Activated T-helper 1 cell treated with anti-CD3 and anti-CD28 coated beads, Interleukin-12 subunit alpha, Interleukin-12 subunit beta, Interleukin-2, Interleukin-4 antibody, amounts not matched to agents 30 ng/mL and 10 ng/mL and 1 ng/mL, durations not matched to agents 14 hours and 24 hours and 36 hours (primary cell): ENCODE data around the gene GCH1. TPM values are rescaled to one million over a fixed set of nuclear protein-coding genes. Genes with fewer than 3 reads are reported as not detected.

Experiments
- DNase-seq: peaks from one replicate; pipeline ENCODE4 v3.0.0; 2021; ENCODE audit warnings: low spot score
- H3K27ac Mint-ChIP-seq: one replicate; pipeline ENCODE4 v1.8.0; 2021; ENCODE audit warnings: mild to moderate bottlenecking, mixed read lengths
- H3K27me3 Mint-ChIP-seq: one replicate; pipeline ENCODE4 v1.8.0; 2022; ENCODE audit warnings: mild to moderate bottlenecking, moderate library complexity, mixed read lengths; ENCODE audit not compliant: insufficient read depth
- H3K36me3 Mint-ChIP-seq: one replicate; pipeline ENCODE4 v1.8.0; 2021; ENCODE audit warnings: low read depth, mixed read lengths
- H3K4me1 Mint-ChIP-seq: one replicate; pipeline ENCODE4 v1.8.0; 2021; ENCODE audit warnings: low read depth, mixed read lengths
- H3K4me3 Mint-ChIP-seq: one replicate; pipeline ENCODE4 v1.8.0; 2021; ENCODE audit warnings: mild to moderate bottlenecking, moderate library complexity, mixed read lengths
- H3K9me3 Mint-ChIP-seq: one replicate; pipeline ENCODE4 v1.8.0; 2021; ENCODE audit warnings: mixed read lengths
- intact Hi-C: fragments of 100-400 bp; cut with micrococcal nuclease; formaldehyde crosslinking; loops from one replicate; pipeline ENCODE4 v1.15.1; 2024
- total RNA-seq: library from RNA; stranded (reverse); gene quantifications from 2 replicates; pipeline ENCODE4 v1.2.3, GENCODE V29; 2022

GCH1 gene
- total RNA-seq, 1 donor from 2014 or later: 61.4 TPM

DNA sequence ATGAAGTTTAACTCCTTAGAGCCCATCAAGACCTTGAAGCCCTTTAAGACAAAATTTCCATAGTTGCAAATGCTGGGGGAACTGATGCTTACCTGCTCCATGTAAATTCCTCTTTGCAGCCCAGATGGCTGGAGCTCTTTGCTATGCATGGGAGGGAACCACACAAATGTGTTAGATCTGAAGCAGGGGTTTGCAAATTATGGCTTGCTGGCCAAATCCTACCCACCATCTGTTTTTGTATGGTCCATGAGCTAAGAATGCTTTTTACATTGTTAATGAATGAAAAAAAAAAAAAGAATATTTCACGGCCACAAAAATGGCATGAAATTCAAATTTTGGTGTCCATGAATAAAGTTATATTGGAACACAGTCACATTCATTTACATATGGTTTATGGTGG lies 74.6 kb downstream of the GCH1 start:
- peaks cover 5% of the 10 kb centered on the region for H3K36me3 Mint-ChIP-seq
- H3K9me3 Mint-ChIP-seq: peaks cover 24% of the 10 kb centered on the region
- no peak overlapping the region for H3K4me3 Mint-ChIP-seq
- DNase-seq: no peak
- no peaks in the 10 kb centered on the region for H3K4me1 Mint-ChIP-seq
- intact Hi-C loops: no loop called here
- H3K27me3 Mint-ChIP-seq: no peaks in the 10 kb centered on the region
- no peak overlapping the region for H3K27ac Mint-ChIP-seq

- intact Hi-C loops: no loop called here
These were observed 78.7 kb downstream of the GCH1 start for GRCh38 chr14:54823757-54824549.

GRCh38 chr14:54822685-54823084 lies 79.9 kb downstream of the GCH1 start:
- intact Hi-C loops: no loop called here

More at GRCh38 chr14:54823757-54824549, 78.7 kb downstream of the GCH1 start:
- H3K4me1 Mint-ChIP-seq: no peaks in the 10 kb centered on the region
- no peak overlapping the region for H3K27ac Mint-ChIP-seq
- peaks cover 3% of the 10 kb centered on the region for H3K27me3 Mint-ChIP-seq
- no peak overlapping the region for H3K4me3 Mint-ChIP-seq
- no peak for DNase-seq
- H3K9me3 Mint-ChIP-seq: peaks cover 17% of the 10 kb centered on the region
- H3K36me3 Mint-ChIP-seq: peaks cover 5% of the 10 kb centered on the region

DNA sequence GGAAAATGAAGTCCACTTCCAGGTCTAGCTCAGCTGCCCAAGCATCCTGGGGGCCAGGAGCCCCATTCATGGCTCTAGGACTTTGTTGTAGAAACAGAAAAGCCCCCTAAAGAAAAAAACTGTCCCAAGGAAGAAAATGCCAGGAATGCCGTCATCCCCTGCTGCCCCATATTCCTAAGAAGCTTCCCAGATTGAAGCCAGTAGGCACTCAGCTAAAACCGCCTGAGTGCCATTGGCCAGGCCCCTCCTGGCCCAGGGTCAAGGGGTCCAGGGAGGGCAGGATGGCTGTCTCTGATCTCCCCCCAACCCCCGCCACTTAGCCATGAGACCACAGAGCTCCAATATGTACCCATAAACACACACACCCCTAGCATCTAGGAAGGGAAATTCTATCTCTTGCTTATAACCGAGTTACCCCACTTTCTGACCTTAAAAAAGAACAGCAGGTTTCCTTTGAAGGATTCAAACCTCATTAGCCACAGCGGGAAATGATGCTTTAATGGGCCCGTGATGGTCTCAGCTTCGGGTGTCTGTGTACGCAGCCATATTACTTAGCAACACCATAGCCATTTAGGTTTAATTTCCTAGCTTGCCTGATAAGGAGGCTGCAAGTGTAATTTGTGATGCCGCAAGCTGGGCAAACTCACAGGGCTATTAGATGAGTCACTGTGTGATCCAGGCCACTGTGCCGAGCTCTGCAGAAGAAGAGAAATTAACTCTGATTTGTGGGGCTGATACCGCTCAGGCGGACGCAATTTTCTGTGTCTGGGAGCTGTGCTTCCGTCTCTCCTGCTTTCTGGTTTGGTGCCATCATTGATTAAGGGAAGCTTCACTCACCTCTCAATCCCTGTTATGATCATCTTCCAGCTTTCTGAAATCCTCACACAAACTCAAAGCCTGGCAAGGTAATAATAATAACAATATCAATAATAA lies 84.2 kb downstream of the GCH1 start:
- Mint-ChIP-seq H3K27me3 (peaks cover 3% of the 10 kb centered on the region), H3K9me3 (no peaks in the 10 kb centered on the region), H3K27ac (no peak overlapping the region), H3K36me3 (no peaks in the 10 kb centered on the region), H3K4me3 (no peak overlapping the region), H3K4me1 (no peaks in the 10 kb centered on the region)
- no peak for DNase-seq
- intact Hi-C loops: no loop called here

More at GRCh38 chr14:54822685-54823084, 79.9 kb downstream of the GCH1 start:
- no peak for DNase-seq
- Mint-ChIP-seq H3K4me1 (no peaks in the 10 kb centered on the region), H3K4me3 (no peak overlapping the region), H3K36me3 (peaks cover 5% of the 10 kb centered on the region), H3K9me3 (peaks cover 17% of the 10 kb centered on the region), H3K27me3 (peaks cover 3% of the 10 kb centered on the region), H3K27ac (no peak overlapping the region)

GRCh38 chr14:54817506-54817905 lies 85.1 kb downstream of the GCH1 start:
- Mint-ChIP-seq H3K27me3 (peaks cover 3% of the 10 kb centered on the region), H3K9me3 (no peaks in the 10 kb centered on the region), H3K27ac (no peak overlapping the region), H3K4me3 (no peak overlapping the region), H3K36me3 (no peaks in the 10 kb centered on the region), H3K4me1 (no peaks in the 10 kb centered on the region)
- DNase-seq: no peak
- intact Hi-C loops: no loop called here

DNA sequence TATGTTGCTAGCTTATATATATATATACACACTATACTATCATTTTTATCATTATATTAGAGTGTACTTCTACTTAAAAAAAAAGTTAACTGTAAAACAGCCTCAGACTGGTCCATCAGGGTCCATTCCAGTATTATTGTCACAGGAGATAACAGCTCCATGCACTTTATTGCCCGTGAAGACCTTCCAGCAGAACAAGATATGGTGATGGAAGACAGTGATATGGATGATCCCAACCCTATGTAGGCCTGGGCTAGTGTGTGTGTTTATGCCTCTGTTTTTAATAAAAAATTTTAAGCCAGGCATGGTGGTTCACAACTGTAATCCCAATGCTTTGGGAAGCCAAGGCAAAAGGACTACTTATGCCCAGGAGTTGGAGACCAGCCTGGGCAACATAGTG lies 86.2 kb downstream of the GCH1 start:
- DNase-seq: no peak
- peaks cover 3% of the 10 kb centered on the region for H3K27me3 Mint-ChIP-seq
- intact Hi-C loops: no loop called here
- no peaks in the 10 kb centered on the region for H3K36me3 Mint-ChIP-seq
- H3K4me1 Mint-ChIP-seq: no peaks in the 10 kb centered on the region
- H3K4me3 Mint-ChIP-seq: no peak overlapping the region
- H3K9me3 Mint-ChIP-seq: no peaks in the 10 kb centered on the region
- no peak overlapping the region for H3K27ac Mint-ChIP-seq

DNA sequence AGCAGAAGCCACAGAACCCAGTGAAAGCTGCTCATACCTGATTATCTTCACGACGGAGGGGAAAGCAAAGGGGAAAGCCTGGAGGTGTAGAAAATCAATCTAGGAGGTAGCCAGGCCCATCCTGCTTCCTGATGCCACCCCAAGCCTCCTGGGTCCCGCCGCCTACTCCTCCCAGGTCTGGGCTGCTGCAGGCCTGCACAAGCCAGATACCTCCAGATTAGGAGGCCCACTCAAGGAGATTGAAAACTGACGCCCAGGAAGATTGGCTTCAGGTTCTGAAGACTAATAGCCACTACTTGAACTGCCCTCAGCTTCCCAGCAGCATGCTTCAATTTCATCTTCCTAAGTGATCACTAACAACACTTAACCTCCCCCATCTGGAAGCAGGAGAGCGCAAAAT lies 87.1 kb downstream of the GCH1 start:
- no peaks in the 10 kb centered on the region for H3K9me3 Mint-ChIP-seq
- H3K4me3 Mint-ChIP-seq: no peak overlapping the region
- intact Hi-C loops: no loop called here
- DNase-seq: no peak
- H3K4me1 Mint-ChIP-seq: no peaks in the 10 kb centered on the region
- peaks cover 3% of the 10 kb centered on the region for H3K27me3 Mint-ChIP-seq
- H3K27ac Mint-ChIP-seq: no peak overlapping the region
- H3K36me3 Mint-ChIP-seq: no peaks in the 10 kb centered on the region

- no peak for DNase-seq
- intact Hi-C loops: no loop called here
- H3K4me3 Mint-ChIP-seq: no peak overlapping the region
- no peaks in the 10 kb centered on the region for H3K9me3 Mint-ChIP-seq
- no peaks in the 10 kb centered on the region for H3K4me1 Mint-ChIP-seq
- H3K27me3 Mint-ChIP-seq: peaks cover 3% of the 10 kb centered on the region
- no peak overlapping the region for H3K27ac Mint-ChIP-seq
- H3K36me3 Mint-ChIP-seq: no peaks in the 10 kb centered on the region
These were observed 87.6 kb downstream of the GCH1 start for GRCh38 chr14:54815016-54815415.

DNA sequence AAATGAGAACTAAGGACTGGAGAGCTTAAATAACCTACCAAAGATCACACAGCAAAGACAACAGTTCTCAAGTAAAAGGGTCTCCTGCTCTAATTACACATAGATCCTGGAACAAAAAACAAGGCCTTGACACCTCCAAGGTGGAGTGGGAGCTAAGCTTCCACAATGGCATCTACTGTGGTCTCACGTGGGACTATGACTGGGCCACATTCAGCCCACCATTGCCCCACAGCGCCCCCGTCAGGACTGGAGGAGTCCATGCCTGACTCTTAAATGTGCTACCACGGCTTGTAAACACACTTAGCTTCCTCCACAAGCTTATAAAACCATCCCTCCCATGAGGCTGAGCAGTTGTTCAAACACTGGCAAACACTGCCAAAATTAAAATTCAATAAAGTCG lies 88.5 kb downstream of the GCH1 start:
- Mint-ChIP-seq H3K9me3 (no peaks in the 10 kb centered on the region), H3K27me3 (no peaks in the 10 kb centered on the region), H3K4me1 (no peaks in the 10 kb centered on the region), H3K36me3 (no peaks in the 10 kb centered on the region), H3K27ac (no peak overlapping the region), H3K4me3 (no peak overlapping the region)
- intact Hi-C loops: no loop called here
- DNase-seq: no peak

GRCh38 chr14:54813081-54813480 lies 89.5 kb downstream of the GCH1 start:
- Mint-ChIP-seq H3K9me3 (no peaks in the 10 kb centered on the region), H3K36me3 (no peaks in the 10 kb centered on the region), H3K4me3 (no peak overlapping the region), H3K27me3 (no peaks in the 10 kb centered on the region), H3K27ac (no peak overlapping the region), H3K4me1 (no peaks in the 10 kb centered on the region)
- intact Hi-C loops: no loop called here
- no peak for DNase-seq

DNA sequence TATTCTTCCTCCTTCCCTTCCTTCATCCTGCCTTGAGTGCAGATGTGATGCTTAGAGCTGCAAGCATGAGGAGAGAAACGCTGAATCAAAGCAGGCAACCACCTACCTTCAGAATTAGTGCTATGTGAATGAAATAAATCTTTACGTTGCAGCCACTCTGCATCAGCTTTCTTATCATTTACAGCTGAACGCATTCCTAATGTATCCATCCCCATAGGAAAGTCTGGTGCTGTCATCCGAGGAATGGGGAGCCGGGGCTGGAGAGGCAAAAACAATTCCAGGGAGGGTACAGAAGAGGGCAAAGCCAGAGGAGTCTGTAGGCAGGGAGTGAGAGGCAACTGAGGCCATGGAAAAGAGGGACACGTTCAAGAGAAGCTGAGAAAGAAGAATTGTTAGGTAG lies 90.0 kb downstream of the GCH1 start:
- no peak for DNase-seq
- no peaks in the 10 kb centered on the region for H3K9me3 Mint-ChIP-seq
- no peak overlapping the region for H3K27ac Mint-ChIP-seq
- H3K4me1 Mint-ChIP-seq: no peaks in the 10 kb centered on the region
- intact Hi-C loops: no loop called here
- no peaks in the 10 kb centered on the region for H3K36me3 Mint-ChIP-seq
- H3K4me3 Mint-ChIP-seq: no peak overlapping the region
- H3K27me3 Mint-ChIP-seq: no peaks in the 10 kb centered on the region

GRCh38 chr14:54809767-54810166 lies 92.9 kb downstream of the GCH1 start:
- Mint-ChIP-seq H3K36me3 (no peaks in the 10 kb centered on the region), H3K4me3 (no peak overlapping the region)
- no peak for DNase-seq

More at GRCh38 chr14:54809767-54810166, 92.9 kb downstream of the GCH1 start:
- Mint-ChIP-seq H3K9me3 (no peaks in the 10 kb centered on the region), H3K27ac (no peak overlapping the region), H3K4me1 (no peaks in the 10 kb centered on the region), H3K27me3 (peaks cover 5% of the 10 kb centered on the region)
- intact Hi-C loops: no loop called here
